SU-DHL-6 (cell line): ENCODE results near the gene PYGB.
"Not testable (repeated sequence)": the region's sequence is repeated elsewhere in the genome, so short reads cannot be mapped to it uniquely, and the experiment has no call there.

Source experiments
- EZH2phosphoT487 ChIP-seq: fragments of 200-600 bp; sonication (generic), shearing (Covaris generic); conservative IDR thresholded peaks from 2 replicates; pipeline ENCODE4 v1.6.1; 2018; ENCODE audit warnings: mild to moderate bottlenecking, antibody characterized with exemption, low read length, moderate library complexity, mixed read lengths
- TF ChIP-seq, protein P1 (sequence below): fragments of 200-600 bp; sonication (generic); IDR thresholded peaks from one replicate; pipeline ENCODE4 v1.5.1; 2017; ENCODE audit warnings: antibody characterized with exemption, mild to moderate bottlenecking, low read length, moderate library complexity; ENCODE audit not compliant: insufficient read depth, poor library complexity, severe bottlenecking

DNA sequence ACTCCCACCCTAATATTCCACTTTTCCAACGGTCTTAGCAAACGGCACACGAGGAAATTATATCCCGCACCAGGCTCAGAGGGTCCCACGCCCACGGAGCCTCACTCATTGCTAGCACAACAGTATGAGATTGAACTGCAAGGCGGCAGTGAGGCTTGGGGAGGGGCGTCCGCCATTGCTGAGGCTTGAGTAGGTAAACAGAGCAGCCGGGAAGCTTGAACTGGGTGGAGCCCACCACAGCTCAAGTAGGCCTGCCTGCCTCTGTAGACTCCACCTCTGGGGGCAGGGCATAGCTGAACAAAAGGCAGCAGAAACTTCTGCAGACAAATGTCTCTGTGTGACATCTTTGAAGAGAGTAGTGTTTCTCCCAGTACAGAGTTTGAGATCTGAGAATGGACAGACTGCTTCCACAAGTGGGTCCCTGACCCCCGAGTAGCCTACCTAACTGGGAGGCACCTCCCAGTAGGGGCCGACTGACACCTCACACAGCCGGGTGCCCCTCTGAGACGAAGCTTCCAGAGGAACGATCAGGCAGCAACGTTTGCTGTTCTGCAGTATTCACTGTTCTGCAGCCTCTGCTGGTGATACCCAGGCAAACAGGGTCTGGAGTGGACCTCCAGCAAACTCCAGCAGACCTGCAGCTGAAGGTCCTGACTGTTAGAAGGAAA, 13.0 kb downstream of the PYGB start:
- TF ChIP-seq, protein P1, sequence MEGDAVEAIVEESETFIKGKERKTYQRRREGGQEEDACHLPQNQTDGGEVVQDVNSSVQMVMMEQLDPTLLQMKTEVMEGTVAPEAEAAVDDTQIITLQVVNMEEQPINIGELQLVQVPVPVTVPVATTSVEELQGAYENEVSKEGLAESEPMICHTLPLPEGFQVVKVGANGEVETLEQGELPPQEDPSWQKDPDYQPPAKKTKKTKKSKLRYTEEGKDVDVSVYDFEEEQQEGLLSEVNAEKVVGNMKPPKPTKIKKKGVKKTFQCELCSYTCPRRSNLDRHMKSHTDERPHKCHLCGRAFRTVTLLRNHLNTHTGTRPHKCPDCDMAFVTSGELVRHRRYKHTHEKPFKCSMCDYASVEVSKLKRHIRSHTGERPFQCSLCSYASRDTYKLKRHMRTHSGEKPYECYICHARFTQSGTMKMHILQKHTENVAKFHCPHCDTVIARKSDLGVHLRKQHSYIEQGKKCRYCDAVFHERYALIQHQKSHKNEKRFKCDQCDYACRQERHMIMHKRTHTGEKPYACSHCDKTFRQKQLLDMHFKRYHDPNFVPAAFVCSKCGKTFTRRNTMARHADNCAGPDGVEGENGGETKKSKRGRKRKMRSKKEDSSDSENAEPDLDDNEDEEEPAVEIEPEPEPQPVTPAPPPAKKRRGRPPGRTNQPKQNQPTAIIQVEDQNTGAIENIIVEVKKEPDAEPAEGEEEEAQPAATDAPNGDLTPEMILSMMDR: not testable (repeated sequence)
- TF ChIP-seq EZH2phosphoT487: not testable (repeated sequence)
